ENCODE measurements around the gene SHC1.
"Not testable (repeated sequence)": the region's sequence is repeated elsewhere in the genome, so short reads cannot be mapped to it uniquely, and the experiment has no call there.

Gene SHC1

DNA sequence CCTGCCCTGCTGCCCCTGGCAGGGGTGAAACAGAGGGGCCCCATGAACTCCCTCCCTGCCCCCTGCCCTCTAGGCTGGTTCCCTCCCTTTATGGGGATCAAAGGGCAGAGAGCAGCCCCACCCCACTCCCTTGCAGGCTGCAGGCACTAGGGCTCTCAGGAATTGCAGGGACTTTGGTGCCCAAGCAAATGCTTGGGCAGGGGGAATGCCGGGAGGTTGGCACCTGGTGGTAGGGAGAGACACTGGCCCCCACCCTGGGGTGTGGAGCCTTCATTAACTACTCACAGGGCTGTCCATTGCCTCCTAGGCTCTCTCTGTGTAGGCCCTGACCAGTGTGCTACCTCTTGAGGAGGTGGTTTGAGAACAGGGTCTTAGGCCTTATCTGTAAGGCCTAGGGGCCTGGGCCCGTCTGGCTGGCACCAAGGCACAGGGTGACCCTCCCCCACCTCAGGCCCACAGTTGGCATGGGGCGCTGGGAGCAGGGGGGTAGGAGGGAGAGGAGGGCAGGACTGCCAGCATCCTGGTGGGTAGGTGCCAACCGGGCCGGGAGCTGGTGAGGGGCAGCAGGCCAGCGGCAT, 36.8 kb upstream of the SHC1 start:
- DNase-seq = no peak

DNA sequence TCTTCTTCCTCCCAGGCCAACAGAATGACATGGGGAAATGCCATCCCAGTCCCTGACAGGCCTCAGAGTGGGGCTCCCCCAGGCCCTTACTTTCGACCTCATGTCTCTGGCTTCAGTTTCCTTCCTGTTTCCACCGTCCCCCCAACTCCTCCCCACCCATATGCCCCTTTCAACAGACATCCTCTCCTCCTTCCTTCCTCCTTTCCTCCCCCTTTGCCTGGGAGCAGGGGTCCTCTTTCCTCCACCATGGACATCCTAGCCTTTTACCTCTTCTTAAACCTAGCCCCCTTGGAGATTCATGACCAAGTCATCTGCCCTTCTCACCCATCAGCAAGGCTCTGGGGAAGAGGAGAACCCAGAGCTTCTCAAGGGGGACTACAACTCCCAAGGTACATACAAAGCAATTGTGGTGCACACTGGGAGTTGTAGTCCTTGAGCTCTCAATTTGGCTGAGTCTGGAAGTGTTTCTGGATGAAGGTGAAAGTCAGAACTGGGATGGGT, 36.1 kb upstream of the SHC1 start:
- peak; percentile 41 for DNase-seq

DNA sequence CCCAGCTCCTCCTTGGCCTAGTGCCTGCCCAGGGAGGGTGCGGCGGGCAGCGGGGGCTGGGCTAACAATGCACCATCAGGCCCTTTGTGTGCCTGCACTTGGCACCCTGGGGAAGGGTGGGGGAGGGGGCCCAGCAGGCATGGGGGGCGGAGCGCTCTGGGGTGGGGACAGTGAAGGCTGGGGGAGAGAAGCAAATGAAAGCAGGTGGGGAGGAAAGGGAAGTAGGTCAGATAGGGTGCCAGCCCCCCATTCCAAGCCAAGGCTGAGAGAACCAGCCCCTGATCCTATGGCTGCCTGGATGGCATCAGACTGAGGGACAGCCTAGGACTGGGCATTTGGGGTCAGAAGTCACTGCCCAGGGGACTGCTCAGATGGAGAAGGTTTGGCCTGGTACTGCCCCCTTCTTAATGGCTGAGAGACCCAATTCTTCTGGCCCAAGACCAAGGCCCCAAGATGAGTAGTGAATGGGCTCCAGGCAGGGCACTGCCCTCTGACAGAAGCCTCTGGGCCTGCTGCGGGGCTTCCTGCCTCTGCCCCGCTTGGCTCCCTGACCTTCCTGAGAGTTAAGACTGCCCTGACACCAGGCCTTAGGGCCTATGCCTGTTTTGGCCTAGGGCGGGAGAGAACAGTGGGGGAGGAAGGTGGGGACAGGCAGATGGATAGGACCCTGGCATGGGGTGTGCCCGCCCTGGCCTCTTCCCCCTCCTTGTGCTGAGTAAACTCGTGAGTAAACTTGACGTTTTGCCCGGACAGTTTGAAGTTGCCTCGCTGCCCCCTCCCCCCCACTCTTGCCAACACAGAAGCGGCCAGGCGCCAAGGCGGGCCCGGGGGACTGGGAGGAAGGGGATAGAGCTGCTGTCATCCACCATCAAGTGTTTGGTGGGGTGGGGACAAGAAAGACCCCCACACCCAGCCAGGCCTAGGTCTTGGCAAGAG, 34.8 kb upstream of the SHC1 start:
- DNase-seq = peak; percentile 58

DNA sequence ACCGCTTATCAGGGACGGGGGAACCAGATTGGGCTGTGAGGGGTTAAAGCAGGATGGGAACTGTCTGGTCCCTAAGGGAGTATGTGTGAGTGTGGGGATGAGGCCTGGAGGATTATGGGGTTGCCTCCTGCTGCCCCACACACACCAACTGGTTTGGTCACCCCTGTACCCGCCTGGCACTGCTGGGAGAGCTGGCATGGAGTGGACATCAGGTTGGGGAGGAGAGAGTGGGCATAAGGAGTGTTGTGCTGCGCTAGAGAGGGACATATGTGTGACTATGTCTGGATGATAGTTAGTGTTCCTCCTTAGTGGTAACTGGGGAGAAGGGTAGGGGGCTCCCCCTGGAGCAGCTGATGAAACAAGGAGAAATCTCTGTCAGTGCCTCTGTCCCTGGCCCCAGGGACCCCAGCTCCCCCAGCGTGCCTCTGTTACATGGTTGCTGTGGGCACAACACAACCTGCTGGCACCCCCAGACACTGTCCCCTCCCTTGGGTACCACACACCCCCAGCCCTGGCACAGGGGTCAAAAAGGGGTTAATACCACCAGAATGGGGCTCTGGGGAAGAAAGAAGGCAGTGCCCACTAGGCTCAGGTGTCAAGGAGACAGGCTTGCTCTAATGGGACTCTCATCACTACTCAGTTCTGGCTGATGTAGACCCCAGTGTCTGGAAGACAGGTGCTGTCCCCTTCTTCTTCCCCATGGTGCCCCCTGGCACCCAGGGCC, 34.0 kb upstream of the SHC1 start:
- DNase-seq = no peak

DNA sequence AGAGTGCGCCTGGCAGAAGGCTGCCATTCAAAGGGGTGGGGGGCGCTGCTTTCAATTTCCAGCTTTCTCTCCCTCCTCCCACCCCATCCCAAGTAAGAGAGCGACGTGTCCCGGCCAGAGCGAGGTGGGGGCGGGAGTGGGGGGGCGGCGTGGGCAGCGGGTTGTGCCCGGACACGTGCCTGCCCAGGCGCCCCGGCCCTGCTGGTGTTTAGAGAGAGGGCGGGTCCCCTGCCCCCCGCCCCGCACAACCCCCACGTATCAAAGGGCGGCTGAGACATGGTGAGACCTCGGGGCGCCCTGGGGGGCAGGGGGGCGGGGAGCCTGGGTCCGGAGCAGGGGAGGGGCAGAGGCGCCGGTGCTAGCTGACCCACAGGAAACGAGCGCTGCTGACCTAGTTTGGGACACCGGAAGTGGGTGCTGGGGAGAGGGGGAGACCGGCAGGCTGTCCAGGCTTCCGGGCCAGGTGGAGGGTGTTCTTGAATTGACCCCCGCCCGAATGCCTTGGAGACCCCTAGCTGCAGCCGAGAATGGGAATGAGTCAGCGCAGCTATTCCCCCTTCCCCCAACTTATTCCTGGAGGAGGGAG, 33.3 kb upstream of the SHC1 start:
- DNase-seq = no peak

- DNase-seq = no peak
Observed at GRCh38 chr1:155003227-155003765, 32.7 kb upstream of the SHC1 start.

DNA sequence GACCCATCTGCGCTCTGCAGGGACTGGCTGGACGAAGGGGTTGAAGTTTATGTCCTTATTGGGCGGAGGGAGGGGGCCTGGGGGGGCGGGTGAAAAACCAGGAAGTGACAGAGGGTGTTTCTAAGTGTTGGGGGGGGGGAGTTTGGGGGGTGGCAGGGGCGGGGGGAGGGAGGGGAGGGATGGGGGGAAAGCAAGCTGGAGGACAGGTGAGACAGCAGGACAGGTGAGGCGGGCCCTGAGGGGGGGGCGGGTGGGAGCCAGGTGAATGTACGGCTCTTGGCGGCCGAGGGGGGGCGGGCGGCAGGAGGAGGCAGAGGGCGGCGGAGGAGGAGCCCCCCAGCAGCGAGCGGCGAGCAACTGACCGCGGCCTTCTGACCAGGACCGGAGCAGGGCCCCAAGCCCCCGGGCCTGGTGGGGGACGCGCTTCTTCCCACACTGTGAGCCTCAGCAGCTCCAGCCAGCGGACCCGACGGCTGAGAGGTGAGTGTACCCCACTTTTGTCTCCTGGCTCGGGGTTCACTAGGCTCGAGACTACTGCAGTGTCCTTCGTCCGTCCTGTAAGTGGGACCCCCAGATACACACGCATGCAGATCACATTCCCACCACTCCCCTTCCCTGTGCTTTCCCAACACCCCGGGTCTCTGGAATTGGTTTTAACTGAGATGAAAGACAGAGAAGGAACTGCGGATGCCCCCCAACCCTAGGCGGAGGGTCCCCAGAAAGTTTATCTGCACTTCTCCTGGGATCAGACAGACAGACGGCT, 32.1 kb upstream of the SHC1 start, which contains the start of gene ZBTB7B:
Gene ZBTB7B (plus strand): TSS at position 339 of the 763 bp plus-strand sequence. CDS start 11,859 bp downstream, outside the sequence.
- no peak for DNase-seq

- DNase-seq = peak; percentile 97
Observed at GRCh38 chr1:155001675-155002463, 31.3 kb upstream of the SHC1 start.

- DNase-seq = no peak
Observed at GRCh38 chr1:155001425-155001674, 30.8 kb upstream of the SHC1 start.

DNA sequence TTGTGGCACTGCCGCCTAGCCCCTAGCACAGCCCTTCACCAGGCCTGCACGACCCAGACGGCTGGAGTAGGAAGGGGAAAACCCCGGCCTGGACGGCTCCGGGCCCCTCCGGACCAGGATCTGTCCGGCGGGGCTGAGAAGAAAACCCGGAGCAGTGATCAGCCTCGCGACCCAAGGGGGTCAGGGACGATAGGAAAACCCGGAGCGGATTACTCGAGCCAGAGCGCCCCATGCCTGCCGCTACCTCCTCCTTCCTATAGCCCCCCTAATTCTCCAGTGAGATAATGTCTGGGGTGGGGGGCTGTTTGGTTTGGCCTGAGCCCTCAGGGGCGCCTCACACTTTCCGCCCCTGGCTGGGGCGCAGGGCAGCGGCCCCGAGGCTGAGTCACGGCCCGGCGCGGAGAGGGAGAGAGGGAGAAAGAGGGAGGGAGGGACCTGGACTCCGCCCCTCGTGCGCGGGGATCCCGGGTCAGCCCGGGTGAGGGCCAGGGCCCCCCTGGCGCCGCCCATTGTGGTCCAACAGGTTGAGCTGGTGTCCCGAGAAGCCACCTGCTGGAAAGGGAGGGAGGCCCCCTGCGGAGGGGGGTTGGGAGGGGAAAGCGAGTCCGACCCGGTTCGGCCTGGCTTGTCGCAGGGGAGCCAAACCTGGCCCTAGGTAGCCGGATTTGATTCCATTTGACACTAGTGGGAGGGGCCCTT, 30.3 kb upstream of the SHC1 start:
- DNase-seq = peak; percentile 76

DNA sequence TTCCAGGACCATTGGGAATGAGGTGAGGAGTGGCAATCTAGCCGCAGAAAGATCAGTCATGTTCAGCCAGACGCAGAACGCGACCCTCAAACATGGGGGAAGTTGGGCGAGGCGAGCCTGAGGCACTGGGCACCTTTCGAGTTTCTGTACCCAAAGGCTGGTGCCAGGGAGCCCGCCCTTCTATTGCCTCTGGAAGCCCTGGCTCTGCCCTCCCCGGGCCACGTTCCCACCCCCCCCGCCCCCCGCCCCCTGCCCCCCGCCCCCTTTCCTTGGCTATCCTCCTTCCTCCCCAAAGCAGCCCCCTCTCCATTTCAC, 29.8 kb upstream of the SHC1 start:
- DNase-seq = no peak

DNA sequence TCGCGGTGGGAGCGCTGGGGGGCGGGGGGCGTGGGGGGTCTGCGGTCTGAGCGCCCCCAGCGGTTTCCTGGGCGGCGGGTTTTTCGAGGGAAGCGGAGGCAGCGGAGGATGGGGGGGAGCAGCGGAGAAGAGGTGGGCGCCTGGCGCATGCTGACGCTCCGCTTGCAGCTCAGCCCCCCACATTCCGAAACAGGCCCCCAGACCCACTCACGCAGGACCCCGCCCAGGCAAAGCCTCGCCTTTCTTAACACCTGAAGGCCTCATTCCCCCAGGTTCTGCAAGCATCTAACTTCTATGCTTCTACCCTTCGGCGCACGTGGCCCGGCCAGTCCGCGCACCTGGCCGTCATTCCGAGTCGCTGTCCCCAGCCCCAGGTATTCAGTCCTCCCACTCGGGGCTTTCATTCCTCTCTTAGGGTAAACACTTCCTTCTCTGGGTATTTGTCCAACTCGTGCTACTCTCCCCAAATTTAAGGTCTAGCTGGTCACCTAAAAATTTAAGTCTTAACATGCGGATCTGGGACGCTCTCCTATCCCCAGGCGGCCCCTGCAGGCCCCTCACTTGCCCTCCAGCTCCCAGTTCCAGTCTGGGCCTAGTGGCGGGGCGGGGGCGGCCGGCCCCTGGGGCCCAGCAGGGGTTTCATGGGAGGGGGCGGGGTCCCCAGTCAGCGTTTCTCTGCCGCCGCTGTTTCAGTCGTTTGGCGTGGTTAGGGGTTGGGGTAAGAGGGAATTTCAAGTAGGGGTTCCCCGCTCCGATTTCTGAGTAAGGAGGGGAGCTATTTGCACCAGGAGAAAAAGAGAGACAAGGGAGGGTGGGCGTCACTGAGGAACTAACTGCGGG, 29.2 kb upstream of the SHC1 start:
- DNase-seq = no peak

DNA sequence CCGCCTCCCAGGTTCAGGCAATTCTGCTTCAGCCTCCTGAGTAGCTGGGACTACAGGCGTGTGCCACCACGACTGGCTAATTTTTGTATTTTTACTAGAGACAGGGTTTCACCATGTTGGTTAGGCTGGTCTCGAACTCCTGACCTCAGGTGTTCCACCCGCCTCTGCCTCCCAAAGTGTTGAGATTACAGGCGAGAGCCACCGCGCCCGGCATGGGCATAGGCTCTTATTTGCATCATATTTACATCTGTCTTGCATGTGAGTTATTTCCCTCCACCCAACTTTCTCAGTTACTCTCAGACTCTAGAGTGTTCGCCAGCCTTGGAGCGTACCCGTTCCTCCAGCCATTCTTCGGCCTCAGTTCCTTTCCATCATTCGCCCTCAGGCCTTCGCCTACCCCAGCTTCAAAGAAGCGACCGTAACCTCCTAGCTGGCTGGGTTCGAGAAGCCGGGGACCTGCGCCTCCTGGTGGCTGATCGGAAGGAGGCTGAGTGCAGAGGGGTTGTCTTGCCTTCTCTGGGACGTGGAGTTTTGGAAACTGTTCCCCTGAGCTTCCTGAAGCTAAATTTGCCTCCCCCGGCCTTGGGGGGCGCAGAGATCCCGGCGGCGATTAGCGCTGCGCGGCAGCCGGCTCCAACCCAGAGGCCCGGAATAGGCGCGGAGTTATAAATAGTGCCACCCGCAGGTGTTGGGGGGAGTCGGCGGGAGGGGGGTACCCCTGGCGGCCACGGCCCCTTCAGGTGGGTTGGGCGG, 28.4 kb upstream of the SHC1 start:
- DNase-seq = peak; percentile 72

DNA sequence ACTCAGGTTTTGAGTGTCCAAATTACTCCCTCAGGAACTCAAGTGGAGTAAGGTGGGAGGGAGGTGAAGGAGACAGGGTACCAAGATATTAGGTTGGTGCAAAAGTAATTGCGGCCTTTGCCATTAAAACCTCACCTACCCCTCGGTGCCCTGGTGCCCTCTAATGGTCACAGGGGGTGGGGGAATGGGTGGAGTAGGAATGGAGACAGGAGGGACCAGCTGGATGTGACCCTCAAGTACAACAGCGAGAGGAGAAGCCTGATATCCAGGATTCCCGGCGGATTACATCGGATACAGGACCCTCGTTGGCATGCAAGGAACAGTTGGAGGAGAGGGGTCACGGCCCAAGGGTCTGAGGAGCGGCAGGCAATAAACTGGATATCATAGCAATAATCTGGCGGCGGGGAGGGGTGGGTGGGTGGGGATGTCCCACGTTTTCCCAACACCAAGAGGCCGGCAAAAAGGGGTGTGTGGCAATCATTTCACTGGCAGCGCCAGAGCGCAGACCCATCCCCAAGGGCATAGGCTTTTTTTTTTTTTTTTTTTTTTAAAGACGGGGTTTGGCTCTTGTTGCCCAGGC, 27.7 kb upstream of the SHC1 start:
- DNase-seq = no peak

GRCh38 chr1:154996966-154997701, 26.6 kb upstream of the SHC1 start:
- DNase-seq = no peak

- DNase-seq = not testable (repeated sequence)
Observed at GRCh38 chr1:154995301-154995983, 24.9 kb upstream of the SHC1 start.

DNA sequence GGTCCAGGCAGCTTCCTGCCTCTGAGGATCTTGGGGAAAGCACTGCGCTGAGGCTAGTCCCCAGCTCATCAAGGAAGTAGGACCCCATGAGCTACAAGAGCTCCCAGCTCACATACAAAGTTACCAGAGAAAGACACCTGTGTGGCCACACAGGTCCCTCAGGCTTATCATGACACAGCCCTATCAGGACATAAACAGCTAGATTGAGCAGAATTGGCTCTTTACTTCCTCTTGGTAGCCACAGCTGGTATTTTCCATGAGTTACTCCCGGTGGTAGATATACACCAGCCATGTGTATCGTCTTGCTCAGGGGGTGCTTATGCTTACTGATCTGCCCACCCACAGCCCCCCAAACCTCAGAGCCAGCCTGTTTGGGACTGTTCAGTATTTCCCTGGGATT, 24.0 kb upstream of the SHC1 start:
- no peak for DNase-seq

GRCh38 chr1:154994269-154994587, 23.7 kb upstream of the SHC1 start:
- DNase-seq = no peak
